GM19035 (cell line): ENCODE measurements around the gene TCEA2.
"Not testable (repeated sequence)": the region's sequence is repeated elsewhere in the genome, so short reads cannot be mapped to it uniquely, and the experiment has no call there.

Experiments
- ATAC-seq: cut with Tn5 transposase; IDR thresholded peaks from one replicate; pipeline ENCODE4 v1.9.1; 2021; ENCODE audit not compliant: unreplicated experiment

TCEA2 gene

DNA sequence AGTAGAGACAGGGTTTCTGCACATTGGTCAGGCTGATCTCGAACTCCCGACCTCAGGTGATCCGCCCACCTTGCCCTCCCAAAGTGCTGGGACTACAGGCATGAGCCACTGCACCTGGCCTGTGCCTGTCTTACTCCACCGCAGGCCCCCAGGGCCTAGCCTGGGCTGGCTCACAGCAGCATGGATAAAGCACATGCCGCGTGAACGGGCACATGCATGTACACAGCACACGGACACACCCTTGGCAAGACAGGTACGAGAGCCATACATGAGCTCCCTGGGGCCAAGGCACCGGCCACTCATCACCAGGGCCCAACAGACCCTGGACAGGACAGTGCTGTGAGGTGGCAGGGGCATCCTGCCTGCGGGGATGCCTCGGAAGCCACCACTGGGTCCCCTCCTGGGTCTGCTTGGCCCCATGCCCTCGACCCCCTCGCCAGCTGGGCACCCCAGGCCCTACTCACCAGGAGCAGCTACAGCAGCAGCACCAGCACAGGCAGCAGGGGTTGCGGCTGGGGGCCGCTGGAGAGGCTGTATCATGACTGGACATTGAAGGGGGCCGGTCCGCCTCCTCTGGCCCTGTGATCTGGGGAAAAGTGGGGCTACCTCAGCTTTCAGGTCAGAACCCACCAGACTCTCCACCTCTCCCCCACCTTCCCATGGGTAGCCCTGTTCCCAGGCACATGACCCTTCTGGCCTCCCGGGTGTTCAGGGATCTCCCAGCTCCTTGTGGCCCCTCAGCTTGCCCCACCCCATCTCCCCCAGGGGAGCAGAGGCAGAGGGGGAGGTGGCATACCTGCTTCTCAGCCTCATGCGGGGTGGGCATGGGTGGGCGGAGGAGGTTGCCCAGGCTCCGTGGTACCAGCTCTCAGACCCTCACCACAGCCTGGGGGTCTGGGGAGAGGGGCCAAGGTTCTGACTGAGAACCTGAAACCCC lies 13.3 kb downstream of the TCEA2 start:
- ATAC-seq = no peak

DNA sequence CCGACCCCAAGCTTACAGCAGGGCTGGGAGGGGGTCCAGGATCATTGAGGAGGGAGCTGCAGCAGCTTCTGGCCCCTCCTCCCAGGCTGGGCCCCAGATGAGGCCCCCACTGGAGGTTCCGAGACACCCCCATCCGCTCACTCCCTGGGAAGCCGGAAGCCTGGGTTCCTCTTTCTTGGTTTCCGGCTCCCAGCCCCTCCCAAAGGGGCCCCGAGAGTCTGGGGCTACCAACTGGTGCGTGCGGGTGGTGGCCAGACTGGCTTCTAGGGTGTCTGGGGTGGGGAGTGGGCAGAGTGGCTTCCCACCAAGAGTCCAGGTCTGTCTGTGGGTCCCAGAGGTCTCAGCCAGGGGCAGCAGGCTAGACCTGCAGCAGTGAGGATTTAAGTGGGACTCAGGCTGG lies 14.1 kb downstream of the TCEA2 start:
- ATAC-seq = no peak

DNA sequence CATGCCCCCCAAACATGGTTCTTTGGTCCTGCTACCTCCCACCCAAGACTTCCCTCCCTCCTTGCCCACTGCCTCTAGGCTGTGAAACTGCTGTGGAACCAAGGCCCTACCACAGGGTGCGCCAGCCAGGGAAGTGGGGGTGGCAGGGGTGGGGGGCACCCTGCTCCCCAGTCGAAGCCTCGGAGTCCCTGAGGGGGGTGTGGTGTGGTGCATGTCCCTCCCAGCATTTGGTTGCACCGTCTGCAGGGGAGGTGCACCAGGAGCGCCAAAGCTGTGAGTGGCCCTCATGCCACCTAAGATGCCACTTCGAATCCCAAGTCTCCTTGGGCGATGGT lies 14.5 kb downstream of the TCEA2 start:
- ATAC-seq = no peak

DNA sequence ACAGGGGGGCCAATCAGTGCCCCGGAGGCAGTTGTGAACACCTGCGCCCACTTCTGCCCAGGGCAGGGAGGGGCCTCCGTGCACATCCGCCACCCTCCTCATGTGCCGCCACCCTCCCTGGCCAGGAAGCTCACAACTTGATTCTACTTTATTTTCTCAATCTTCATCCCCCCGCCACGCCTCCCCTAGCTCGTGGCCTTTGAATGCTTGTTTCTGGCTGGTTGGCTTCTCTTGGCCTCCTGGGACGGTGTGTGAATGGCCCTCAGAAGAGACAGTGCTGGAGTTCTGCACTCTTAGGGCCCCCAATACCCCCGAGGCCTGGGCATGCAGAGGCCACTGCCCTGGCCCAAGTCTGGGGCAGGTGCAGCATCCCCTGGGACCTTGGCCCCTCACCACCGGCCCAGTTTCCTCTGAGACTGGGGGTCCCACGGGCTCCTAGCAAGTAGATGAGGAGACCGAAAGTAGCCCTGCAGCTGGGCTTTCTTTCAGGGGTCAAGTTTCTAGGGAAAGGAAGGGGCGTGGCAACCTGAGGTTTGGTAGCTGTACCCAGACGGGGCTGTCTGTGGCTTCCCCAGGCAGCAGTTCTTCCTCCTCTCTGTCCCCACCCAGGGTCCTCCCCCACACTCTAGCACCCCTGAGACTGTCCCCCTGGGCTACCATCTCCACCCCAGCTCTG lies 15.0 kb downstream of the TCEA2 start:
- ATAC-seq = no peak

DNA sequence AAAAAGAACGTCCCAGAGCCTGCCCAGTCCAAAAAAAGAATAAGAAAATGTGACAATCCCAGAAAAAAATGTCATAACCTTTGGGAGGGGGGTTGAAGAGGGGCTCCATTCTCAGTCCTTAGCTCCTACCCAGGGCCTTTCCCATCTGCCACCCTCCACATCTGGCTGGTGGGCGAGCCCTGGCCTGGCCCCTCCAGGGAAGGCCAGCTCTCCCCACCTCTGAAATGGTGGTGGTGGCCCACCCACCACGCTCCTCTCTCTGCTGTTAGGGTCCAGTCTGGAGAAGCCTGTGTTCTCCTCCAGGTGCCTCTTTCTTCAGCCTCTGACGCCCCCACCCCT lies 15.9 kb downstream of the TCEA2 start:
- no peak for ATAC-seq

DNA sequence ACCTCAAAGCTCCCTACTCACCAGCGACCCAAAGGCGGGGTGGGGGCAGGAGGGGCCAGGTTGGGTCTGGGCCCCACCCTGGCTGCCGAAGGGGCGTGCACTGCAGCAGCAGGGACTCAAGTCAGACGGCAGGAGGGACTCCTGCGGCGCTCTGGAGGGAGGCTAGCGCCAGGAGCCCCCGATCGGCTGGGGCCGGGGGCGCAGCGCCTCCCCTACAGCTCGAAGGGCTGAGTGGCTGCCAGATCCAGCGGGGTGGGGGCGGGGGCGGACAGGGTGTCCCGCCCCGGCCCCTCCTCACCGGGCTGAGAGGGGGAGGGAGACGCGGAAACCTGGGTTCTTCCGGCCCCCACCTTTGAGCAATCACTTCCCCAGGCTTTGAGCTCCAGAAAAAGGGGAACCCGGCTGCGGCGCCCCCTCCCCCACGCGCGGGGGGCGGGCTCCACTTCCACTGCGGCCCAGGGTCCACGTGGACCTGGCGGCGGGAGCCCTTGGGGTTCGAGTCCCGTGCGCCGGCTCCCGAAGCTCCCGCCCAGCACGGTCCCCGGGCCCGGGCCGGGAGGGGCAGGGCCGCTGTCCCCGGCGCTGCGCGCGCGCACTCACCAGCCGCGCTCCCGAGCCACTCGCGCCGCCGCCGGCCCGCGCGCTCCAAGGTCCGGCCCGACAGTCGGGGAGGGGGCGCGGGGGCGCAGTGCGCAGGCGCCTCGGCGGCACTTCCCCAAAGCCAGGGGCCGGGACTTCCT lies 16.4 kb downstream of the TCEA2 start, which contains the start of gene RGS19:
Gene RGS19, minus strand, starts transcription at position 246 of the 740 bp plus-strand sequence. CDS start 2,632 bp downstream, outside the sequence.
- no peak for ATAC-seq

DNA sequence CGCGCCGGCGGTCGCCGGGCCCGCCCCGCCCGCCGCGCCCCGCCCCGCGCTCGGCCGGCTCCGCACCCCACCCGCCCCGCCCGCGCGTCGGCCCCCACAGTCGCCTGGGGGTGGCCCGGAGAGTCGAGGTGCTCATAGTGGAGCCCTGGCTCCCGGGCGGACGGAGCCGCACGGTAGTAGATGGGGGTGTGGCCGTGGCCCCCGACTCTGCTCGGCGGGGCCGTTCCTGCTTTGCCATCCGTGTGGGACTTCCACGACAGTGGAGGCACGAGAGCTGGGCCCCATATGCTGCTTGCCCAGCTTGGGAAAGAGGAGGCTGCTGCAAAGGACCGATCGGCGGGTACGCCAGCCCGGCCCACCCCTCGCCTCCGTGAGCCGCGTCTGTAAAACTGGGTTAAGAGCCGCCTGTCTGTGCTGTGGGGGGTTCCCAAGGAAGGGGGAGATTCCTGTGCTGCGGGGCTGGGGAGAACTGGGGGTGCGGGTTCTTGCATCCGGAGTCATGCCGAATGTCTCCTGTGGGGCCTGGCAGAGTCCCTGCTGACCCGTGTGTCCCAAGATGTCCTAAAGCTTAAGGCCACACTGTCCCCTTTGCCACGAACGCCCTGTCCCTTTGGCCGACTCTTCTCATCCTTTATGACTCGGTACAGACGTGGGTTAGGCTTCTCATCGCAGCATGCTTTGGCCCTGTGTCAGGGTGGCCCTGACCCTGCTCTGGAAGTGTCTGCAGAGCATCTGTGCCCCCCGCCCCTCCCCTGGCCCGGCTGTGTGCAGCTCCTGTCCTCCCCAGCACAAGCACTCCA lies 17.2 kb downstream of the TCEA2 start, which contains the start of gene OPRL1:
Gene OPRL1, plus strand, starts transcription at position 70 of the 800 bp plus-strand sequence. CDS start 12,639 bp downstream, outside the sequence.
- no peak for ATAC-seq

DNA sequence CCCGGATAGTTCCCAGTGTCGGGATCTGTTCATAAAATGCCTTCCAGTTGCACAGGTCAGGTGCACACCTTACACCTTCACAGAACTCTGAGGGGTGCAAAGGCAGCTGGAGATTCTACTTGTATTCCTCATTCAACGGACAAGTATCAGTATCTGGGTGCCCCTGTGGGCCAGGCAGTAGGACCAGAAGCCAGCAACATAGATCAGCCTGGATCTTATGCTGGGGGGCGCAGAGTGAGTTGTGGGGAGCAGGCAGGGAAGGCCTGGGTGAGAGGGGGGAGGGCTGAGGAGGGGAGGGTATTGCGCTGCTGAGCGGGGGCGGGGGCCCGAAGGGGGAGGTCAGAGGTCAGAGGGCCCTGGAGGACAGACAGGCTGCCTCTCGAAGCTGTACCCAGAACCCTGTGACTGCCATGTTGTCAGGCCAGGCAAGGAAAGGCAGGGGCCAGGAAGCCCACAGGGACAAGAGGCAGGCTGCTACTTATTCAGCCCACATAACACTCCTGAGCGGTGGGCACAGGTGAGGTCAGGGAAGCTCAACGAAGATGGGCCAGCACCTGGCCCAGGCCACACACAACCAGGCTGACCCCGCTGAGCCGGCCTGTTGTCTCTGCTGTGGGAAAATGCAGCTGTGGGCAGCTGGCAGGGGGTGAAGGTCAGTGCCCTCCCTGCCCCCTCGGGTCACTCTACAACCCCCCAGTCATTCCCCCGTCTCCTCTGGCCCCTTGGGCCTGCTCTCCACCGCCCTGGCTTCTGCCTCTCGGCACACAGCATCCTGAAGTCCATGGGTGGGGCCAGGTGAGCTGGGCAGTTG lies 18.0 kb downstream of the TCEA2 start:
- no peak for ATAC-seq

DNA sequence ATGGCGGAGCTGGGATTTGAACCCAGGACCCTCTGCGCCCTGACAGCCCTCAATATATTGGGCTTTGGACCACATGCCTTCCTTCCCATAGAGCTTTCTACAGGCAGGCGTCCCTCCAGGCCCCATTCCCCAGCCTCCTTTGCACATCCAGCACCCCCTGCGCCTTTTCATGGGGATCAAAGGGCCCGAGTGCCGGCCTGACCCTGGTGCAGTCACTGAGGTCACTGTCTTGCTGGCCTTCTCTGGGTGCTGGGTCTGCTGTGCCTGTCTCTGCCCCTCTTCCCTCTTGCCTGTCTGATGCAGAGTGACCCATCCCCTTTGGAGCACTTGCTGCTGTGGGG lies 18.6 kb downstream of the TCEA2 start:
- ATAC-seq = no peak

DNA sequence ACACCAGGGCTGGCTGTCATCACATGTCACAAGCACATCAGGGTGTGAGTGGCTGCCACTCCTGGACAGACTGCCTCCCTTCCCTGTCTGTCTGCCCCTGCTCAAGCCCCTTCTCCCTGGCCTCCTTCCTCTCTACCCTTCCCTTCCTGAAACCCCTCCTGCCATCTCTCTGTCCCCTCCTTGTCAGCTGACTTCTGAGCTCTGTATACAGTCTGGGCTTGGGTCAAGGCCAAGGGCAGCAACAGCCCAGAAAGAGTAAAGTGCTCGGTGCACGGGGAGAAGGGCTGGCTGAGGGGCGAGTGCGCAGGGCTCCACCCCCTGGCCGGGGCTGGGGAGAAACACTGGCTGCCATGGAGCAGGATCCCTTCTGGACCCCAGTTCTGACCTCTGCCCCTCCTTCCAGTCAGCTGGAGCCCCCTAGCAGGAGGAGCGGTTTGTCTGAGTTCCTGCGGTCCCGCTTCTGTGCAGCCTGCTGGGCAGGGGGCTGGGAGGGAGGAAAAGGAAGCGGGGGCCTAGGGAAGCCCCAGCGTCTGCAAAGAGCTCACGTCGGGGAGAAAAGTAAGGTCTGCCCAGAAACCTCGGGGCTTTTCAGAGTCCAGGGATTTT lies 19.2 kb downstream of the TCEA2 start:
- ATAC-seq = no peak

DNA sequence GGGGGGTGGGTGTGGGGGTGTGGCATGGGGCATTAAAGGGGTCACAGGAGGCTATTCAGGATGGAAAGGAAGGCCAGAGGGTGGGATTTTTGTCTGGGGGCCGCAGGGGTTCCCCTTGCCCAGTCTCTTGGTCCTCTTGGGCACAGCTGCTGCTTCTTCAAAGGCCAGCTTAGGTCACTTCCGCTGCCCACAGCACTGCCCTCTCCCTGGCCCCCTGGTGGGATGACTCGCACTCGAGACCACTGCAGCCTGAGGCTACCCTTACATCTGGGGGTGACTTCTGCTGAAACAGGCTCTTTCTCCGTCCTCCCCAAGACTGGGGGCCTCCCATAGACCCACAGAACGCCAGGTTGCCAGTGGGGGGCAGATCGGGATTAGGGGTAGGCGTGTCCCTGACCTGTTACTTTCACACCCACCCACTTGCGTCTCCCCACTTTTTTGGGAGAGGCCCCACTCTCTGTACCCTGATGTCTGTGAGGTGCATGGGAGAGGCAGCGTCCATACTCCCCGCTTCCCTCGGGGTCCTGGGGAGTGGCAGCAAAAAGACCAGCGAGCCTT lies 19.9 kb downstream of the TCEA2 start:
- ATAC-seq = no peak

DNA sequence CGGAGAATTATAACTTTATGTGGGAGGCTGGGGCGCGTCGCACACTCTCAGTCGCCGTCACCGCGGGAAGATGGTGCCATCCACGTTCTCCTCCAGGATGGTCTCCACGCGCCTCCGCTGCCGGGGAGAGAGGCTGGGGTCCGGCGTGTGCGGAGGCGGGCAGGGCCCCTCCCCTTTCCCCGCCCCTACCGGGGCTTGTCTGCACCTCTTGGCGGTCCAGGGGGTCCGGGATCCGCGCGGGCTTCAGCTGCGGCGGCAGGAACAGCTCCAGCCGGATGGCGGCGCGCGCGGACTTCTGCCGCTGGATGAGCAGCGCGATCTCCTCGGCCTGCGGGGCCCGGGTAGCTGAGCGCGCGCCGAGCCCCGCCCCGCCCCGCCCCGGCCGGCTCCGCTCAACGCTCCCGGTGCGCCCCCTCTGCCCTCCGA lies 20.4 kb downstream of the TCEA2 start:
- no peak for ATAC-seq

DNA sequence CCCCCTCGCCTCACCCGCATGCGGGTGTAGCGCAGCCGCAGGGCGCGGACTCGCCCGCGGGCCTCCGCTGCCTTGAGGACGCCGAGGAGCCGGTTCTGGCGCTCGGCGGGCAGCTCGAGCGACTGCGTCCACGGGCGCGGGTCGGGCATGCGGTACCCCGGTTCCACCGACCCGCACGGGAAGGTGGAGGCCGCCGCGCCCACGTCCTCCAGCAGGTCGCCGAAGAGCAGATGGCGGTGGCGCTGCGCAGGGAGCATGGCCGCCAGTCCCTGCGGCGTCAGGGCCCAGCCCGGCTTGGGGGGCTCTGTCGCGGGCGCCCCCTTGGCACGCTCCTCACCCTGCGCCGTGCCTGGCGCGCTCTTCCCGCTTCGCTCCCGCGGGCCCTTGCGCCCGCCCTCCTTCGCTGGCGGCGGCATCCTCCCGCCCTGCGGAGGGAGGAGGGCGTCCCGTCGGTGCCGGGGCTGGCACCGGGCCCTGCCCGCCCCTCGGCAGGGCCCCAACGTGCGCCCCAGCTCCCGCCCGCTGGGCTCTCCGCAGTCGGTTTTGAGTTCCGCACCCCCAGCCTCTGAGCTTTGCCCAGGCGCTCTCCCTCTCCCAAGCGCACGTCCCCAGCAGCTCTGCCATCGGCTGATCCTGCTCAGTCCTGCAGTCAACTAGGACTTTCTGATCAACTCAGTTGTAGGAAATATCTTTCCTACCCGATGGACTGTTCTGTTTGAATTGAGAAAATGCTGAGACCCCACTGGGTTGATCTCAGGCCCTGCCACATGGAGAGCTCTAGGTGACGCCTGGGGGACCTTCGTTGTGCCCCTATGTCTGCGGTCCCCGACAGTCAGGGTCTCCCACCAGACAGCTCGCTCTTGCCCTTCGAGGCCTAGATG lies 21.0 kb downstream of the TCEA2 start, which contains the start of gene LKAAEAR1:
Gene LKAAEAR1, minus strand, starts transcription at position 595 of the 881 bp plus-strand sequence. Its CDS starts 179 bp downstream, at position 416.
- ATAC-seq = no peak

DNA sequence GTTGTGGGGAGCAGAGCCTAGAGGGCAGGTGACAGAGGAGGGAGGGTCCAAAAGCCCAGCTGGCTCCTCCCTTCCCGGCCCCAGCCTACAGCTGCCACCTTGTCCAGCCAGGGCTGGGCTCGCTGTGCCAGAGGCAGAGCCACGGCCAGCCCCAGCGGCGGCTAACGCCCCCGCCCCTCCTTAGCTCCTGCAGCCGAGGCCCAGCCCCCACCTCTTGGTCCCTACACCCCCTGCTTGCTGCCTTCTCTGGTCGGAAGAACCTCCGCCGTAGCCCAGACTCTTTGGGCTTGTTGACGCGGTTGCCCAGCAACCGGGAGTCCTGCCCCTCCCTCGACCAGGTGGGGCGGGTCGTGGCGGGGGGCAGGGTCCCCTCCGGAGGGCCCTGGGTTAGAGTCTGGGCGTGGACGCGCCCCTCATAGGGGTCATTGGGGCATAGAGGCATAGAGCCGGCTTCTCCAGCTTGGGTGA lies 21.7 kb downstream of the TCEA2 start:
- ATAC-seq = no peak

DNA sequence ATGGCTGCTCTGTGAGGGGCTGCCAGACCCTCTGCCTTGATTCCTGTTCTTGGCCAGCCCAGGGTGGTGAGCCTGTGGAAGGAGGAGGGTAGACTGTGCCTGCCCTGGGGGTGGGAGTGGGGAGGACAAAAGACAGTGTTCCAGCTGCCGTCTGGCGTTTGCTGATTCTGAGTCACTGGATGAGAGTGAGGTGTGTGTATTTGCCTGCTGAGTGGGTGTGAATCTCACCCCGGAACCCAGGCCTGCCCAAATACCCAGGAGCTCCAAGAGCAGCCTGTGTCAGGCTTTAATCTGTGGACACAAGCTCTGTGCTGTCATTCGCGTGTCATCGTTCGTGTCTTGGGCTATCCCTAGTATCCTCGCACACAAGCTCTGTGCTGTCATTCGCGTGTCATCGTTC lies 23.8 kb downstream of the TCEA2 start:
- no peak for ATAC-seq

DNA sequence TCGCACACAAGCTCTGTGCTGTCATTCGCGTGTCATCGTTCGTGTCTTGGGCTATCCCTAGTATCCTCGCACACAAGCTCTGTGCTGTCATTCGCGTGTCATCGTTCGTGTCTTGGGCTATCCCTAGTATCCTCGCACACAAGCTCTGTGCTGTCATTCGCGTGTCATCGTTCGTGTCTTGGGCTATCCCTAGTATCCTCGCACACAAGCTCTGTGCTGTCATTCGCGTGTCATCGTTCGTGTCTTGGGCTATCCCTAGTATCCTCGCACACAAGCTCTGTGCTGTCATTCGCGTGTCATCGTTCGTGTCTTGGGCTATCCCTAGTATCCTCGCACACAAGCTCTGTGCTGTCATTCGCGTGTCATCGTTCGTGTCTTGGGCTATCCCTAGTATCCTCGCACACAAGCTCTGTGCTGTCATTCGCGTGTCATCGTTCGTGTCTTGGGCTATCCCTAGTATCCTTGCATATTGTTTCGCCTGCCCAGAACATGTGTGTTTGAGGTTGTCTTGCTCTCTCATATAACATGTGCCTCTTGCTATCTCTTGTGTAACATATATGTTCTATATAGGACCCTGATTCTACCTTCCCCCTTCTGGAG lies 24.3 kb downstream of the TCEA2 start:
- ATAC-seq = not testable (repeated sequence)

DNA sequence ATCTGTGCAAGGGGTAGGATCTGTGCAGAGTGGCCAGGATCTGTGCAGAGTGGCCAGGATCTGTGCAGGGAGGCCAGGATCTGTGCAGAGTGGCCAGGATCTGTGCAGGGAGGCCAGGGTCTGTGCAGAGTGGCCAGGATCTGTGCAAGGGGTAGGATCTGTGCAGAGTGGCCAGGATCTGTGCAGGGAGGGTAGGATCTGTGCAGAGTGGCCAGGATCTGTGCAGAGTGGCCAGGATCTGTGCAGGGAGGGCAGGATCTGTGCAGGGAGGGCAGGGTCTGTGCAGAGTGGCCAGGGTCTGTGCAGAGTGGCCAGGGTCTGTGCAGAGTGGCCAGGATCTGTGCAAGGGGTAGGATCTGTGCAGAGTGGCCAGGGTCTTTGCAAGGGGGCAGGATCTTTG lies 25.6 kb downstream of the TCEA2 start:
- not testable (repeated sequence) for ATAC-seq

DNA sequence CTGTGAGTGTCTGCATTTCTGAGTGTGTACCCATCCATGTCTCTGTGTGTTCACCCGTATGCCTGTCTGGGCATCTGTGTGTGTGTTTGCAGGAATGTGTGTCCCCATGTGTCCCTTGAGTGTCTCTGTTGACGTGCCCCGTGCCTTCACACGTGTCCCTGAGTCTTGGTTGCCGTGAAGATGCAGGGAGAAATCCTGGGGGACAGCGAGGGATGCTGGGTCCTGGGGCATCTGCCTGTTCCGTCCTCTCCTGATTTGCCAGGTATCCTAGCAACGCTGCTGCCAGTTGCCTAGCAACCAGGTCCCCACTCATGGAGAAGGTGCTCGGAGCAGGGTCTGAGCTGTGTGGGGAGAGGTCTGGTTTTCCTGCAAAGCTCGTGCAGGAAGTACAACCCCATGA lies 27.2 kb downstream of the TCEA2 start:
- no peak for ATAC-seq
